HL-60 (cell line): Measurements from ENCODE around the gene PMVK.

Source experiments
- DNase-seq, 2 experiments: peaks; one replicate each; pipeline ENCODE4 v3.0.0-alpha.2; 2010 to 2020; ENCODE audit warnings: low read depth in 1 of 2, low spot score in 1 of 2
- H3K27ac ChIP-seq: fragments of 250-450 bp; sonication (Bioruptor Pico); replicated peaks from 2 replicates; pipeline ENCODE4 v1.5.1; 2020; ENCODE audit warnings: mild to moderate bottlenecking, moderate library complexity
- H3K27me3 ChIP-seq: fragments of 250-450 bp; sonication (Bioruptor Pico); 2 replicates; pipeline ENCODE4 v1.5.1; 2021; ENCODE audit warnings: mild to moderate bottlenecking, moderate library complexity; ENCODE audit not compliant: insufficient read depth, poor library complexity, severe bottlenecking
- H3K4me3 ChIP-seq: replicated peaks from 2 replicates; pipeline ENCODE4 v1.5.1; 2011; ENCODE audit warnings: mild to moderate bottlenecking, control low read depth, low read length; ENCODE audit not compliant: insufficient read depth
- GABPA ChIP-seq: IDR thresholded peaks from 2 replicates; pipeline ENCODE4 v1.6.1; 2012; ENCODE audit warnings: low read depth
- POLR2AphosphoS5 ChIP-seq: IDR thresholded peaks from 2 replicates; pipeline ENCODE4 v1.6.1; 2012; ENCODE audit warnings: low read depth
- SPI1 ChIP-seq: IDR thresholded peaks from 2 replicates; pipeline ENCODE4 v1.6.1; 2012; ENCODE audit warnings: low read depth, mild to moderate bottlenecking, borderline replicate concordance
- TF ChIP-seq, protein P1 (sequence below): IDR thresholded peaks from one replicate; pipeline ENCODE4 v1.5.1; 2011; ENCODE audit warnings: low read length, control low read depth, inconsistent platforms; ENCODE audit not compliant: insufficient read depth
- TF ChIP-seq, protein P2 (sequence below): IDR thresholded peaks from 2 replicates; pipeline ENCODE4 v1.6.1; 2012; ENCODE audit warnings: low read depth; ENCODE audit not compliant: insufficient replicate concordance

PMVK gene

GRCh38 chr1:154880671-154881070, 55.8 kb downstream of the PMVK start:
- TF ChIP-seq GABPA, result no peak
- no peak for TF ChIP-seq POLR2AphosphoS5
- TF ChIP-seq, protein P1, sequence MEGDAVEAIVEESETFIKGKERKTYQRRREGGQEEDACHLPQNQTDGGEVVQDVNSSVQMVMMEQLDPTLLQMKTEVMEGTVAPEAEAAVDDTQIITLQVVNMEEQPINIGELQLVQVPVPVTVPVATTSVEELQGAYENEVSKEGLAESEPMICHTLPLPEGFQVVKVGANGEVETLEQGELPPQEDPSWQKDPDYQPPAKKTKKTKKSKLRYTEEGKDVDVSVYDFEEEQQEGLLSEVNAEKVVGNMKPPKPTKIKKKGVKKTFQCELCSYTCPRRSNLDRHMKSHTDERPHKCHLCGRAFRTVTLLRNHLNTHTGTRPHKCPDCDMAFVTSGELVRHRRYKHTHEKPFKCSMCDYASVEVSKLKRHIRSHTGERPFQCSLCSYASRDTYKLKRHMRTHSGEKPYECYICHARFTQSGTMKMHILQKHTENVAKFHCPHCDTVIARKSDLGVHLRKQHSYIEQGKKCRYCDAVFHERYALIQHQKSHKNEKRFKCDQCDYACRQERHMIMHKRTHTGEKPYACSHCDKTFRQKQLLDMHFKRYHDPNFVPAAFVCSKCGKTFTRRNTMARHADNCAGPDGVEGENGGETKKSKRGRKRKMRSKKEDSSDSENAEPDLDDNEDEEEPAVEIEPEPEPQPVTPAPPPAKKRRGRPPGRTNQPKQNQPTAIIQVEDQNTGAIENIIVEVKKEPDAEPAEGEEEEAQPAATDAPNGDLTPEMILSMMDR, result no peak
- TF ChIP-seq SPI1, result no peak
- TF ChIP-seq, protein P2, sequence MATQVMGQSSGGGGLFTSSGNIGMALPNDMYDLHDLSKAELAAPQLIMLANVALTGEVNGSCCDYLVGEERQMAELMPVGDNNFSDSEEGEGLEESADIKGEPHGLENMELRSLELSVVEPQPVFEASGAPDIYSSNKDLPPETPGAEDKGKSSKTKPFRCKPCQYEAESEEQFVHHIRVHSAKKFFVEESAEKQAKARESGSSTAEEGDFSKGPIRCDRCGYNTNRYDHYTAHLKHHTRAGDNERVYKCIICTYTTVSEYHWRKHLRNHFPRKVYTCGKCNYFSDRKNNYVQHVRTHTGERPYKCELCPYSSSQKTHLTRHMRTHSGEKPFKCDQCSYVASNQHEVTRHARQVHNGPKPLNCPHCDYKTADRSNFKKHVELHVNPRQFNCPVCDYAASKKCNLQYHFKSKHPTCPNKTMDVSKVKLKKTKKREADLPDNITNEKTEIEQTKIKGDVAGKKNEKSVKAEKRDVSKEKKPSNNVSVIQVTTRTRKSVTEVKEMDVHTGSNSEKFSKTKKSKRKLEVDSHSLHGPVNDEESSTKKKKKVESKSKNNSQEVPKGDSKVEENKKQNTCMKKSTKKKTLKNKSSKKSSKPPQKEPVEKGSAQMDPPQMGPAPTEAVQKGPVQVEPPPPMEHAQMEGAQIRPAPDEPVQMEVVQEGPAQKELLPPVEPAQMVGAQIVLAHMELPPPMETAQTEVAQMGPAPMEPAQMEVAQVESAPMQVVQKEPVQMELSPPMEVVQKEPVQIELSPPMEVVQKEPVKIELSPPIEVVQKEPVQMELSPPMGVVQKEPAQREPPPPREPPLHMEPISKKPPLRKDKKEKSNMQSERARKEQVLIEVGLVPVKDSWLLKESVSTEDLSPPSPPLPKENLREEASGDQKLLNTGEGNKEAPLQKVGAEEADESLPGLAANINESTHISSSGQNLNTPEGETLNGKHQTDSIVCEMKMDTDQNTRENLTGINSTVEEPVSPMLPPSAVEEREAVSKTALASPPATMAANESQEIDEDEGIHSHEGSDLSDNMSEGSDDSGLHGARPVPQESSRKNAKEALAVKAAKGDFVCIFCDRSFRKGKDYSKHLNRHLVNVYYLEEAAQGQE, result no peak
- peaks cover 3% of the 10 kb centered on the region for H3K27me3 ChIP-seq
- no peak overlapping the region for H3K27ac ChIP-seq
- H3K4me3 ChIP-seq, result no peak overlapping the region
- no peak for DNase-seq

DNA sequence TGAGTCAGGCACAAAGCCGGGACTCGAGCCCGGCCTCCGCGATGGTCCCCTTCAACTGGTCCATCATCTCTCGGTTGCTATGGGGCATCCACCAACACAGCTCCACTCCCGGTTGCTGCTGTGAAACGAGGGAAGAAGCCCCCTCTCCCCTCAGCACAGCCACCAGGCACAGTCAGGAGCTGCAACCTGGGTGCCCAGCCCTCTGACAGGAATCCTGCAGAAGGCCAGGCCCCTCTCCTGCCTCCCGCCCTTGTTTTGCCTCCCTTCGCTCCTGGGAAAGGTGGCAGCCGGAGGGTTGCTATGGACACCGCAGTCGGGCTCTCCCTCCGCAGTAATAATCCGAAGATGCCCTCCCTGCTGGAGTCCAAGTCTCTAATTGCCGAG, 57.5 kb downstream of the PMVK start:
- TF ChIP-seq, protein P1, result no peak
- TF ChIP-seq SPI1 (no peak), GABPA (no peak), POLR2AphosphoS5 (no peak)
- TF ChIP-seq, protein P2, result no peak
- DNase-seq, result no peak
- Histone ChIP-seq H3K4me3 (no peak overlapping the region), H3K27me3 (peaks cover 3% of the 10 kb centered on the region), H3K27ac (no peak overlapping the region)

DNA sequence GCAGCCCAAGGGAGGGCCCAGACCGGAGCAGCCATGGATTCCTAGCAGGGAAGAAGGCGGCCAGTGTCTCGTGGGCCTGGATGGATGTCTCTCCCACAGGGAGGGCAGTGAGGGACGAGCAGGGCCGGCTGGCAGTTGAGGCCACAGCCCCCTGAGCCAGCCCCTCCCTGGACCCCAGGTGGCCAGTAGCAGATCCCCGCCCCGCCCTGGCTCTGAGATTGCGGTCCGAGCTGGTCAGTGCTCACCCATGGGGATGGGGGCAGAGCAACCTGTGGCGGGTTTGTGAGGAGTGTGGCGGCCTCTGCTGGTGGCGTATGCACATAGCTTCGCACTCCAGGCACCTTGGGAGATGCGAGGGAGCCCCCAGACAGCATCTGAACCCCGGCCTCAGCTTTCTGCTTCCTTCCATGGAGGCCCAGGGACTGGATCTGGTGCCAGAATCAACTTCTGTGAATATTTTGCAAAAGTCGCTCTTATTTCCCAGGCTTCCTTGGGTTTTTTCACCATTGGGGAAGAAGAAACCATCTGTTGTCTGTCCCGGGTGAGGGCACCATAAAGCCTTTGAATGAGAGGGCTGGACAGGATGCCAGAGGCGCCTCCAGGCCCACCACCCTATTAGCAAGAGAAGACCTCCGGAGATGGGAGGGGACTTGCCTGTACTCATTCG, 58.0 kb downstream of the PMVK start:
- no peak overlapping the region for H3K4me3 ChIP-seq
- DNase-seq, result peak; percentile 26 to 57

More for the DNA sequence above, 58.0 kb downstream of the PMVK start:
- TF ChIP-seq, protein P1, result peak; percentile 86
- TF ChIP-seq POLR2AphosphoS5, result no peak
- H3K27ac ChIP-seq, result no peak overlapping the region
- H3K27me3 ChIP-seq, result peaks cover 3% of the 10 kb centered on the region
